SU-DHL-6 (cell line): Measurements from ENCODE around the gene ING1.
"Not testable (repeated sequence)": the region's sequence is repeated elsewhere in the genome, so short reads cannot be mapped to it uniquely, and the experiment has no call there.

Experiments used
- EZH2phosphoT487 ChIP-seq: fragments of 200-600 bp; sonication (generic), shearing (Covaris generic); conservative IDR thresholded peaks from 2 replicates; pipeline ENCODE4 v1.6.1; 2018; ENCODE audit warnings: mild to moderate bottlenecking, antibody characterized with exemption, low read length, moderate library complexity, mixed read lengths
- TF ChIP-seq, protein P1 (sequence below): fragments of 200-600 bp; sonication (generic); IDR thresholded peaks from one replicate; pipeline ENCODE4 v1.5.1; 2017; ENCODE audit warnings: antibody characterized with exemption, mild to moderate bottlenecking, low read length, moderate library complexity; ENCODE audit not compliant: insufficient read depth, poor library complexity, severe bottlenecking

DNA sequence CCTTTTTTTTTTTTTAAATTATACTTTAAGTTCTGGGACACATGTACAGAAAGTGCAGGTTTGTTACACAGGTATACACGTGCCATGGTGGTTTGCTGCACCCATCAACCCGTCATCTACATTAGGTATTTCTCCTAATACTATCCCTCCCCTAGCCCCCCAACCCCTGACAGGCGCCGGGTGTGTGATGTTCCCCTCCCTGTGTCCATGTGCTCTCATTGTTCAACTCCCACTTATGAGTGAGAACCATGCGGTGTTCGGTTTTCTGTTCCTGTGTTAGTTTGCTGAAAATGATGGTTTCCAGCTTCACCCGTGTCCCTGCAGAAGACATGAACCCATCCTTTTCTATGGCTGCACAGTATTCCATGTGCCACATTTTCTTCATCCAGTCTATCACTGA is 17.7 kb upstream of the ING1 start:
- TF ChIP-seq, protein P1, sequence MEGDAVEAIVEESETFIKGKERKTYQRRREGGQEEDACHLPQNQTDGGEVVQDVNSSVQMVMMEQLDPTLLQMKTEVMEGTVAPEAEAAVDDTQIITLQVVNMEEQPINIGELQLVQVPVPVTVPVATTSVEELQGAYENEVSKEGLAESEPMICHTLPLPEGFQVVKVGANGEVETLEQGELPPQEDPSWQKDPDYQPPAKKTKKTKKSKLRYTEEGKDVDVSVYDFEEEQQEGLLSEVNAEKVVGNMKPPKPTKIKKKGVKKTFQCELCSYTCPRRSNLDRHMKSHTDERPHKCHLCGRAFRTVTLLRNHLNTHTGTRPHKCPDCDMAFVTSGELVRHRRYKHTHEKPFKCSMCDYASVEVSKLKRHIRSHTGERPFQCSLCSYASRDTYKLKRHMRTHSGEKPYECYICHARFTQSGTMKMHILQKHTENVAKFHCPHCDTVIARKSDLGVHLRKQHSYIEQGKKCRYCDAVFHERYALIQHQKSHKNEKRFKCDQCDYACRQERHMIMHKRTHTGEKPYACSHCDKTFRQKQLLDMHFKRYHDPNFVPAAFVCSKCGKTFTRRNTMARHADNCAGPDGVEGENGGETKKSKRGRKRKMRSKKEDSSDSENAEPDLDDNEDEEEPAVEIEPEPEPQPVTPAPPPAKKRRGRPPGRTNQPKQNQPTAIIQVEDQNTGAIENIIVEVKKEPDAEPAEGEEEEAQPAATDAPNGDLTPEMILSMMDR = not testable (repeated sequence)
- not testable (repeated sequence) for TF ChIP-seq EZH2phosphoT487
